ENCODE results near the gene BORCS6.

GRCh38 chr17:8185582-8186445 lies 4.2 kb downstream of the BORCS6 start:
- TF ChIP-seq, protein P1, sequence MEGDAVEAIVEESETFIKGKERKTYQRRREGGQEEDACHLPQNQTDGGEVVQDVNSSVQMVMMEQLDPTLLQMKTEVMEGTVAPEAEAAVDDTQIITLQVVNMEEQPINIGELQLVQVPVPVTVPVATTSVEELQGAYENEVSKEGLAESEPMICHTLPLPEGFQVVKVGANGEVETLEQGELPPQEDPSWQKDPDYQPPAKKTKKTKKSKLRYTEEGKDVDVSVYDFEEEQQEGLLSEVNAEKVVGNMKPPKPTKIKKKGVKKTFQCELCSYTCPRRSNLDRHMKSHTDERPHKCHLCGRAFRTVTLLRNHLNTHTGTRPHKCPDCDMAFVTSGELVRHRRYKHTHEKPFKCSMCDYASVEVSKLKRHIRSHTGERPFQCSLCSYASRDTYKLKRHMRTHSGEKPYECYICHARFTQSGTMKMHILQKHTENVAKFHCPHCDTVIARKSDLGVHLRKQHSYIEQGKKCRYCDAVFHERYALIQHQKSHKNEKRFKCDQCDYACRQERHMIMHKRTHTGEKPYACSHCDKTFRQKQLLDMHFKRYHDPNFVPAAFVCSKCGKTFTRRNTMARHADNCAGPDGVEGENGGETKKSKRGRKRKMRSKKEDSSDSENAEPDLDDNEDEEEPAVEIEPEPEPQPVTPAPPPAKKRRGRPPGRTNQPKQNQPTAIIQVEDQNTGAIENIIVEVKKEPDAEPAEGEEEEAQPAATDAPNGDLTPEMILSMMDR (IDR thresholded peaks at IDR 0.05): no peak
- TF ChIP-seq EZH2 (IDR thresholded peaks at IDR 0.05) (no peak), EZH2phosphoT487 (IDR thresholded peaks at IDR 0.05) (no peak)

Measured in neural progenitor cell (in vitro differentiated cells).